Liver (tissue), 9 donors: ENCODE measurements around the gene SPATS2L. TPM values are rescaled to one million over a fixed set of nuclear protein-coding genes. Genes with fewer than 3 reads are reported as not detected.

Experiments
- DNase-seq: peaks from one replicate; pipeline ENCODE4 v3.0.0-alpha.2; 2017; ENCODE audit warnings: low spot score
- H3K27ac ChIP-seq, 2 donors: one replicate each; pipeline ENCODE4 v1.7.0; 2013; ENCODE audit warnings: inconsistent platforms in 2 of 2, low read length in 2 of 2, control low read depth in 1 of 2, low read depth in 1 of 2, mild to moderate bottlenecking in 1 of 2
- H3K27me3 ChIP-seq, 4 donors: one replicate each; pipeline versions ENCODE4 v1.6.1 to v1.7.0; 2013; ENCODE audit warnings: low read length in 3 of 4, inconsistent platforms in 1 of 4, mild to moderate bottlenecking in 1 of 4, moderate library complexity in 1 of 4; ENCODE audit not compliant: control insufficient read depth in 4 of 4, insufficient read depth in 4 of 4
- H3K36me3 ChIP-seq, 4 donors: one replicate each; pipeline versions ENCODE4 v1.6.1 to v1.7.0; 2013; ENCODE audit warnings: low read length in 3 of 4, mild to moderate bottlenecking in 3 of 4, low read depth in 1 of 4, moderate library complexity in 1 of 4; ENCODE audit not compliant: control insufficient read depth in 4 of 4, insufficient read depth in 3 of 4
- H3K4me1 ChIP-seq, 4 donors: one replicate each; pipeline versions ENCODE4 v1.6.1 to v1.7.0; 2013; ENCODE audit warnings: low read length in 3 of 4, mild to moderate bottlenecking in 3 of 4, moderate library complexity in 1 of 4; ENCODE audit not compliant: control insufficient read depth in 4 of 4, insufficient read depth in 4 of 4
- H3K4me3 ChIP-seq, 3 donors: one replicate each; pipeline versions ENCODE4 v1.6.1 to v1.7.0; 2013; ENCODE audit warnings: low read length in 3 of 3, control low read depth in 1 of 3, low read depth in 1 of 3, mild to moderate bottlenecking in 1 of 3
- H3K9ac ChIP-seq, 2 donors: one replicate each; pipeline ENCODE4 v1.7.0; 2013; ENCODE audit warnings: low read length in 2 of 2, mild to moderate bottlenecking in 2 of 2, moderate library complexity in 2 of 2, control low read depth in 1 of 2, low read depth in 1 of 2
- H3K9me3 ChIP-seq, 4 donors: one replicate each; pipeline versions ENCODE4 v1.6.1 to v1.7.0; 2013; ENCODE audit warnings: low read length in 3 of 4; ENCODE audit not compliant: control insufficient read depth in 4 of 4
- ATF3 ChIP-seq: IDR thresholded peaks from 2 replicates; pipeline ENCODE4 v1.6.1; 2016; ENCODE audit warnings: antibody characterized with exemption
- EGR1 ChIP-seq, 2 donors: IDR thresholded peaks; 2 replicates each; pipeline ENCODE4 v1.6.1; 2016 to 2018; ENCODE audit warnings: antibody characterized with exemption in 2 of 2, low read depth in 2 of 2
- FOXA1 ChIP-seq: IDR thresholded peaks from 2 replicates; pipeline ENCODE4 v1.6.1; 2016; ENCODE audit warnings: antibody characterized with exemption
- FOXA2 ChIP-seq: IDR thresholded peaks from 2 replicates; pipeline ENCODE4 v1.6.1; 2016; ENCODE audit warnings: antibody characterized with exemption
- GABPA ChIP-seq, 2 donors: IDR thresholded peaks in 1 of 2; conservative IDR thresholded peaks in 1 of 2; 2 replicates each; pipeline ENCODE4 v1.6.1; 2016; ENCODE audit warnings: antibody characterized with exemption in 2 of 2, mild to moderate bottlenecking in 1 of 2, moderate library complexity in 1 of 2
- HNF4A ChIP-seq, 2 donors: conservative IDR thresholded peaks; 2 replicates each; pipeline ENCODE4 v1.6.1; 2016; ENCODE audit warnings: antibody characterized with exemption in 2 of 2, mild to moderate bottlenecking in 2 of 2
- HNF4G ChIP-seq: IDR thresholded peaks from 2 replicates; pipeline ENCODE4 v1.6.1; 2016; ENCODE audit warnings: antibody characterized with exemption
- JUND ChIP-seq, 2 donors: IDR thresholded peaks; 2 replicates each; pipeline ENCODE4 v1.6.1; 2016; ENCODE audit warnings: antibody characterized with exemption in 2 of 2
- NR2F2 ChIP-seq: IDR thresholded peaks from 2 replicates; pipeline ENCODE4 v1.6.1; 2016; ENCODE audit warnings: antibody characterized with exemption
- RAD21 ChIP-seq, 2 donors: IDR thresholded peaks; 2 replicates each; pipeline ENCODE4 v1.6.1; 2016; ENCODE audit warnings: antibody characterized with exemption in 2 of 2, mild to moderate bottlenecking in 2 of 2
- REST ChIP-seq: IDR thresholded peaks from 2 replicates; pipeline ENCODE4 v1.6.1; 2016; ENCODE audit warnings: antibody characterized with exemption, mild to moderate bottlenecking
- RXRA ChIP-seq, 2 donors: IDR thresholded peaks; 2 replicates each; pipeline ENCODE4 v1.6.1; 2017 to 2018; ENCODE audit warnings: antibody characterized with exemption in 2 of 2, mild to moderate bottlenecking in 1 of 2
- ZBTB33 ChIP-seq: IDR thresholded peaks from 2 replicates; pipeline ENCODE4 v1.6.1; 2016; ENCODE audit warnings: antibody characterized with exemption
- WGBS: extraction: QIAGEN DNeasy Blood & Tissue Kit; methylation state at CpG from one replicate; pipeline ENCODE4 v1.1.7; 2013; 5-methylcytosine and 5-hydroxymethylcytosine counted together
- polyA plus RNA-seq, 2 donors: library from polyadenylated mRNA; stranded (reverse) in 1 of 2; unstranded in 1 of 2; fragments of 200-250 nt in 1 of 2; fragments of >200 nt in 1 of 2; fragmentation: Nextera tagmentation in 1 of 2; extraction: Ambion mirVana in 1 of 2; gene quantifications; one replicate each; pipeline versions ENCODE4 v1.2.1 to v1.2.3, GENCODE V29; 2013 to 2015
- total RNA-seq, 2 donors: library from RNA; depleted of rRNA; stranded (reverse); fragments of >200 nt; gene quantifications; one replicate each; pipeline ENCODE4 v1.2.3, GENCODE V29; 2014
- donor health status: healthy.
- donor health status: healthy.
- donor health status: healthy.
- donor health status: healthy.
- donor health status: healthy.

The SPATS2L gene
- total and polyA plus RNA-seq, 4 donors: 31.4 to 49.9 (median 42.4) TPM

- Histone ChIP-seq H3K27ac (peak overlapping the region in 1 of 2 donors; percentile 51), H3K27me3 (no peaks in the 10 kb centered on the region), H3K9ac (no peak overlapping the region), H3K9me3 (no peaks in the 10 kb centered on the region), H3K36me3 (peaks cover 0 to 2% (median 0%) of the 10 kb centered on the region in 4 donors), H3K4me1 (peaks cover 3 to 27% (median 9%) of the 10 kb centered on the region in 4 donors), H3K4me3 (no peak overlapping the region)
- TF ChIP-seq NR2F2 (peak; percentile 8), JUND (IDR thresholded peaks at IDR 0.05) (no peak)
- no peak for DNase-seq
- WGBS: 83% methylated on average over 6 of the region's 6 CpGs
Observed at GRCh38 chr2:200340508-200341224, 34.2 kb downstream of the SPATS2L start.

GRCh38 chr2:200341376-200341775, 34.9 kb downstream of the SPATS2L start:
- H3K36me3 ChIP-seq: peaks cover 0 to 2% (median 0%) of the 10 kb centered on the region in 4 donors
- WGBS: 93% methylated on average over 1 of the region's 1 CpG
- no peak overlapping the region for H3K9ac ChIP-seq
- H3K27me3 ChIP-seq: no peaks in the 10 kb centered on the region
- TF ChIP-seq EGR1 (IDR thresholded peaks at IDR 0.05; ENCODE audit: low read depth in 2 of 2): no peak
- TF ChIP-seq ATF3: no peak
- no peak for TF ChIP-seq JUND (IDR thresholded peaks at IDR 0.05)
- TF ChIP-seq NR2F2: no peak
- TF ChIP-seq FOXA1: no peak
- TF ChIP-seq HNF4A (conservative IDR thresholded peaks at IDR 0.05): no peak
- H3K9me3 ChIP-seq: no peaks in the 10 kb centered on the region
- DNase-seq: no peak
- peak overlapping the region in 1 of 2 donors; percentile 37 for H3K27ac ChIP-seq
- H3K4me1 ChIP-seq: peaks cover 3 to 26% (median 8%) of the 10 kb centered on the region in 4 donors
- no peak overlapping the region for H3K4me3 ChIP-seq

- H3K9me3 ChIP-seq: no peaks in the 10 kb centered on the region
- H3K27ac ChIP-seq: no peak overlapping the region
- no peak for TF ChIP-seq ATF3
- no peak for TF ChIP-seq NR2F2
- no peak for TF ChIP-seq HNF4G
- TF ChIP-seq HNF4A (conservative IDR thresholded peaks at IDR 0.05): no peak
- no peak for TF ChIP-seq REST
- no peak for TF ChIP-seq GABPA (IDR thresholded peaks at IDR 0.05 in 1 of 2, conservative IDR thresholded peaks at IDR 0.05 in 1 of 2)
- TF ChIP-seq RXRA (IDR thresholded peaks at IDR 0.05): no peak
- TF ChIP-seq JUND (IDR thresholded peaks at IDR 0.05): no peak
- TF ChIP-seq RAD21 (IDR thresholded peaks at IDR 0.05): no peak
- TF ChIP-seq FOXA1: no peak
- no peak for TF ChIP-seq FOXA2
- no peak for TF ChIP-seq EGR1 (IDR thresholded peaks at IDR 0.05; ENCODE audit: low read depth in 2 of 2)
- TF ChIP-seq ZBTB33: no peak
- peaks cover 0 to 2% (median 0%) of the 10 kb centered on the region in 4 donors for H3K36me3 ChIP-seq
- no peaks in the 10 kb centered on the region for H3K27me3 ChIP-seq
- 92% methylated on average over 2 of the region's 2 CpGs for WGBS
- DNase-seq: no peak
- no peak overlapping the region for H3K9ac ChIP-seq
- peaks cover 3 to 23% (median 7%) of the 10 kb centered on the region in 4 donors for H3K4me1 ChIP-seq
- no peak overlapping the region for H3K4me3 ChIP-seq
Observed at GRCh38 chr2:200342235-200342634, 35.7 kb downstream of the SPATS2L start.
